Hypothalamus (tissue), 51 donors: ENCODE data around the gene OPRM1.
A peak's percentile ranks its signal among the peaks of the same experiment; 100 is the strongest.

Source experiments
- DNase-seq, 51 donors: peaks; one replicate each; lab custom pipeline; 2025; lab: John Stamatoyannopoulos, UW

Gene OPRM1

DNA sequence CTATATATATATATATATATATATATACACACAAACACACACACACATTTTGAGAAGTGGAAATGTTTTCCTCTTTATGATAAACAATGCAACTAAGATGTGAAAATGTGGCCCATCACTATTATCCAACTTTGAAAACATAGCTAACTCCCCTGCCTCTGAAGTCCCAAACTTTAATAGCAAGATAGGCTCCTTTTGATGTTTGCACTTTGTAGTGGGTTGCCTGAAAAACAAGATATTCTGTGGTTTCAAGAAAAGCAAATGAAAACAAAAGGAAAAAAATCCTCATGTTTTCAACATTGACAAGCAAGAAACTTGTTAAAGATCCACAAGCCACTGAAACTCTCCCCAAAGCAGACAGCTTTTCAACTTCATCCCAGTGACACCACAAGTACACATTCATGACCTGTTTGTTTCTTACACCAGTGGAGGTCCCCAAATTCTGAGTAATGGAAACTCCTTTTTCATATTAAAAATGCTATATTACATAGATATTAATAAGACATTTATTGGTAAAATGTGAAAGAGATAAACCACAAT is 227.6 kb downstream of the OPRM1 start:
- no peak for DNase-seq

DNA sequence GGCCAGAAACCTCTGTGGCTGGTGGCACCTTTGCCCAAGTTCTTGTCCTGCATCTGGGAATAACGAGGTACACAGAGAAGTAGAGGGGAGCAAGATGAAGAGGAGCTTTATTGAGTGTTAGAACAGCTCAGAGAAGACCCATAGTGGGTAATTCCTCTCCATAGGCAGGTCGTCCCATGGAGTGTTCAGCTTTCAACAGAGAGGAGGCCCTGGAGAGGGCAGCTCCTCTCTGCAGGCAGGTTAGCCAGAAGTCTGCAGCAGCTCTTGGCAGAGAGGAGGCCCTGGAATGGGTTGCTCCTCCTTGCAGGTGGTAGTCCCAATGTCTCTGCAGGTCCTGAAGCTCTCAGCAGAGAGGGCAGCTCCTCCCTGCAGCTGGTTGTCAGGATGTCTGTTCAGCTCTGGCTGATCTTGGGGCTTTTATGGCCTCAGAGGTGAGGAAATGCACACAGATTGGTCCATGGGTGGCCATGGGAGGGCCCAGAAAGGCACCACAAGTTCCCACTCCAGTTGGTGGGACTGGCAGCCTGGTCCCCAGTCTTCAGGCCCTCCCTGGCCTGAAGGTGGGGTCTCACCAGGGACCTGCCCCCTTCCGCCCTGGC is 228.6 kb downstream of the OPRM1 start:
- DNase-seq, result peak in 1 of 51 donors; percentile 9

DNA sequence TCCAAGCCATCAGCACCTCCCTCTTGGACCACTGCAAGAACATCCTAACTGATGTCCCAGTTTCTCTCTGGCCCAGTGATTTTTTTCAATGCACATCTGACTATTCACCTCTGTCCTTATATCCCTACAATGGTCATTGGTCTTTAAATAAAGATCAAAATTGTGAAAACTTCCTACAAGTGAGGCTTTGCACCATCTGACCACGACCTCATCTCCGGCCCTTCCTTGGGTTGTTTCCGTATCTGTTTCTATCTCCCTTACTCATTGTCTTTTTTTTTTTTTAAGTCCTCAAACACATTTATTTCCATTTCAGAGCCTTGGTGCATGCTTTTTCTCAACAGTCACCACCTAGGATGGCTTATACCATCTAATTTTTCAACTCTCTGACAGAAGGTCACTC is 229.4 kb downstream of the OPRM1 start:
- DNase-seq, result no peak

GRCh38 chr6:154274168-154274567 is 235.1 kb downstream of the OPRM1 start:
- DNase-seq, result no peak

- DNase-seq, result peak in 1 of 51 donors; percentile 34
Measured at GRCh38 chr6:154276810-154277628, 238.0 kb downstream of the OPRM1 start.

DNA sequence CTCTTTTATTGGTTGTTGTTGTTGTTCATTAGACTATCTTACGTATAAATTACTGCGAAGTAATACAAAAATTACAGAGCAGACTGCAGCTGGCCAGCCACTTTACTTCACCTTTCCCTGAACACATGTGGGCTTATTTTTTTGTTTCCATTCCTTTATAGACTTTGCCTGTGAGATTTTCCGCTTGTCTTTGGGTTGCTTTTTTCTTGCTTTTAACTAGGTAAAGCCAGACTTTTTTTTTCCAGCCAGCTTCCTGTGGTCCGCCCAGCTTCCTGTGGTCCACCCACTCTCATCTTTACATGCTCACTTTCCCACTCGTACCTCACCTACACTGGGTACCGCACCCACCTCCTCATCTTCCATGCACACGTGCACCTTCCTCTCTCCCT is 238.6 kb downstream of the OPRM1 start:
- DNase-seq, result no peak

DNA sequence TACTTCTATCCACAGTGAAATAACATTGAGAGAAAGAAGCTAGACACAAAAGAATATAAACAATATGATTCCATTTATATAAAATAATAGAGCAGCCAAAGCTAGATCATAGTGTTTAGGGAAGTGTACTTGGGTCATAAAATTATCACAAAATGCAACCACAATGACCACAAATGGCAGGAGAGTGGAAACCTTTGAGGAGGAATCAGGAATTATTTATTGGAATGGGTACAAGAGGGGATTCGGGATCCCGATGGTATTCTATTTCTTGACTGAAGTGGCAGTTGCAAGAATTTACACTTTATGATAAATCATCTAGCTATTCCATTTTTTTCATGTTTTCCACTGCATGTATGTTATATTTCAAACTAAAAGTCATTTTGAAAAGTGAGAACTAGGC is 241.5 kb downstream of the OPRM1 start:
- no peak for DNase-seq

GRCh38 chr6:154284313-154284853 is 245.3 kb downstream of the OPRM1 start:
- no peak for DNase-seq

DNA sequence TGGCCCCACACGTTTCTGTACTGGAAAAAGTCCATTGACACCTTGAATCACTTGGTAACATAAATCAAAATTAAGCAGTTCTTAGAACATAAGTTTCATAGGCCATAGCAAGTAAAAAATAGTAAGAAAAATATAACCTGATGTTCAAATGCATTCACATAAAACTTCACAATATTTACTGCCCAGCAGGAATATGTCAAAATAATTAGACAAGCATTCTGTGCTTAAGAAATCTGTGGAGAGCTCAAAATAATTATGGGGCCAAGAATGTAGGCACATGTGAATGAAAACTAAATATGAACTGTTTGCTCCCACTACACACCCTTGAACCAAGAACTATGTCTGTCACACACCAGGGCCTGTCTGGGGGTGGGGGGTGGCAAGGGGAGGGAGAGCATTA is 246.8 kb downstream of the OPRM1 start:
- no peak for DNase-seq

- no peak for DNase-seq
Measured at GRCh38 chr6:154289818-154290508, 250.9 kb downstream of the OPRM1 start.

DNA sequence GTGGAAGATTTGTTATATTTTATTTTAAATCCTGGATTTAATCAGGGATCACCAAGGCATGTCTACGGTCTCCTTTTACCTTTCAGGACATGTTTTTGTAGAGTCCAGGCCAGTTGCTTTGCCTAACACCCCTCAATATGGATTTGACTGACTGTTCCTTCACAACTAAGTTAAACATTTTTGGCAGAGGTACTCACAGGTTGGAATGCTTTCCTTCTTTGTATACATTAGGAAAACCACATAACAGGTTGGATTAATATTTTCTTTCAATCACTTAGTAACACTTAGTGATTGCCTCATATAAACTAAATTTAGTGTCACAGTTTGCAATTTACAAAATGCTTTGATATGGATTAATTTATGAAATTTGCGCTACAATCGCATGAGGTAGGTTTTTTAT is 253.0 kb downstream of the OPRM1 start:
- DNase-seq, result no peak

GRCh38 chr6:154292855-154293519 is 253.9 kb downstream of the OPRM1 start:
- no peak for DNase-seq

DNA sequence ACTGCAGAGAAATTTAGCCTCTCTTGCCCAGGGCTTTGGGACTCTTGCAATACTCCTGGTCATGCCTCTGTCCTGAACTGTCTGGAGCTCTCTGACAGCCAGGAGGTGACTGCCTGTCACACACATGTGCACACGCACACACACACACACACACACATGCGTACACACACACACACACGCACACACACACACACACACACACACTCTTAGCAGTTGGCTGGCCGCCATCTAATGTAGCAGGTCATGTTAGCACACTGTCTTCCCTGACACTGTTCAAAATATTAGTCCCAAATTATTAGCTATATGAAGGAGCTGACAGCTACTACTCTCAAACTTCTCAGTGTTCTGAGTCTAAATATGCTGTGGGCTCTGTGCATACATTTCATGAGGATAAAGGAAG is 256.7 kb downstream of the OPRM1 start:
- no peak for DNase-seq
